ENCODE results near the gene ECT2L. TPM values are rescaled to one million over a fixed set of nuclear protein-coding genes. Genes with fewer than 3 reads are reported as not detected.

Gene ECT2L
- total RNA-seq, 1 experiment from 2014 or later, result not detected

DNA sequence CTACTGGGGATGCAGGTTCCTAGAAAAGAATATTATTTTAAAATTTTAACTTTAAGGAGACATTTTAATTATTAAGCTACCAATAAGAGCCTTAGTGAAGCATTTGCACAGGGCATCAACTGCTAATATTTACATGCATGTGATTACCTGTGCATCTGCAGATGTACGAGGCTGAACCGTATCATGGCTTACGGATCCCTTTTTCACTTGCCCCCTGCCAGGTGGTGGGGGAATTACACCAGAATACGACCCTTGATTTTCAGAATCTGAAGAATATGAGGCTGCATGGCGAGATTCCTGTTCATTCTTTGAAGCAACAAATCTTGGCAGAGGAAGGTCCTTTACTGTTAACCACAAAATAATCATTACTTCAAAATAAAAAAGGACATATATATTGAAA lies 149.5 kb downstream of the ECT2L start:
- DNase-seq (ENCODE audit: low read depth in 1 of 2, low spot score in 2 of 2), result no peak
- no peaks in the 10 kb centered on the region for H3K9me3 ChIP-seq (replicated peaks)
- H3K4me1 ChIP-seq (replicated peaks), result 0 out of 2 replicates have a peak, but pooled peaks cover 7% of the 10 kb centered on the region
- no peak overlapping the region for H3K4me3 ChIP-seq
- H3K27me3 ChIP-seq (replicated peaks), result no peaks in the 10 kb centered on the region
- peaks cover 23% of the 10 kb centered on the region for H3K36me3 ChIP-seq
- H3K27ac ChIP-seq, result no peak overlapping the region

DNA sequence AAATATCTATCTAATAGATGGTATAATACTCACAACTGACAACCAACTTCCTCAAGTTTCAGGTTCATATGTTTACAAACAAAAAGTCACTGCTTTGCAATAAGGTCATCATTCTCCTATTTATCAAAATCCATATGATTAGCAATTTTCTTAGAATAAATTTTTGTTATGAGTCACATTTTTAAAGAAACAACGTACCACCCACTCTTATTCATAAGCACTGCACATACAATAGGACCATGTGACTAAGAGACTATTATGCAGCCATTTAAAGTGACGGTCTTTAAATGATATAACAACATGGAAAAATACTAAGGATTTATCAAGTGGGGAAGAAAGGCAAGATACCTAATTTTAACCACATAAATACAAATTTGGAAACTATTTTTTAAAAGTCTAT lies 152.1 kb downstream of the ECT2L start:
- Histone ChIP-seq H3K27ac (no peak overlapping the region), H3K4me3 (no peak overlapping the region), H3K36me3 (peaks cover 19% of the 10 kb centered on the region), H3K4me1 (replicated peaks) (0 out of 2 replicates have a peak, but pooled peaks cover 7% of the 10 kb centered on the region), H3K27me3 (replicated peaks) (no peaks in the 10 kb centered on the region), H3K9me3 (replicated peaks) (no peaks in the 10 kb centered on the region)
- no peak for DNase-seq (ENCODE audit: low read depth in 1 of 2, low spot score in 2 of 2)

DNA sequence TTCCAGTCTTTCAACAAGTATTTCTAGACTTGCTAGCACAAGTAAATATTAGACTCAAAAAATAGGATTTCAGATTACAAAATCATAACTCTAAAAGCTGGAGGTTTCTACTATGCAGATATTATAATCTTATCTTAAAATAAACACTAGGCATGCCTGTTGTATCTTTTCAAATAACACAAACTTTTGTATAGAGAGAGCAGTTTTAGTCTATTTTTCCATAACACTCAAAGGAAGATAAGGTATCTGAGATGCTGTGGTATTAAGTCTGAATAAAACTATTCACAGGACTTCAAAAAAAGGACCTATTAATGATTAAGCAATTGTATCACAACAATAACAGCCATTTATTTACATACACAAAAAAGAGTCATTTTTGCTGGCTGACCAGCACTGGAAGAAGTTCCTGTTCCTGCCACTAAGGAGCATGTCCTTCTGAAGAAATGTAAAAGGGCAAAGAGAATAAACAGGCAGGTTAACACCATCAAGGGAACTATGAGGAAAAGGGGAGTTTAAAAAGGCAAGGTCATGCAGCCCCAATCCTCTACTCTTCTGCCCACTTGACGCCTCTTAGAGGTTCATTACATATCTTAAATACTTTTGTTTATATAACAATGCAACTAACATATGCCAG lies 152.8 kb downstream of the ECT2L start:
- no peaks in the 10 kb centered on the region for H3K9me3 ChIP-seq (replicated peaks)
- H3K4me1 ChIP-seq (replicated peaks), result 0 out of 2 replicates have a peak, but pooled peaks cover 7% of the 10 kb centered on the region
- H3K4me3 ChIP-seq, result no peak overlapping the region
- no peak overlapping the region for H3K27ac ChIP-seq
- no peaks in the 10 kb centered on the region for H3K27me3 ChIP-seq (replicated peaks)
- no peak for DNase-seq (ENCODE audit: low read depth in 1 of 2, low spot score in 2 of 2)
- peaks cover 15% of the 10 kb centered on the region for H3K36me3 ChIP-seq

DNA sequence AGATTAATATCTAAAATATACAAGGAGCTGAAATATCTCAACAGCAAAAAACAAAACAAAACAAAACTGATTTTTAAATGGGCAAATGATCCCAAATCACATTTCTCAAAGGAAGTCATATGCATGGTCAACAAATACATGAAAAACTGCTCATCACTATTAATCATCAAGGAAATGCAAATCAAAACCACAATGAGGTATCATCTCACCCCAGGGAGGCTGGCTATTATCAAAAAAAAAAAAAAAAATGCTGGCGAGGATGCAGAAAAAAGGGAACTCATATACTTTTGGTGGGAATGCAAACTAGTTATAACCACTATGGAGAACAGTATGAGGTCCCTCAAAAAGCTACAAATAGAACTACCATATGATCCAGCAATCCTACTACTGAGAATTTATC lies 157.6 kb downstream of the ECT2L start:
- no peak for DNase-seq (ENCODE audit: low read depth in 1 of 2, low spot score in 2 of 2)
- Histone ChIP-seq H3K4me3 (no peak overlapping the region), H3K36me3 (no peaks in the 10 kb centered on the region), H3K4me1 (replicated peaks) (no peaks in the 10 kb centered on the region), H3K9me3 (replicated peaks) (no peaks in the 10 kb centered on the region), H3K27ac (no peak overlapping the region), H3K27me3 (replicated peaks) (no peaks in the 10 kb centered on the region)

Other genes starting within 250 kb of the ECT2L start
- 8.4 and 8.5 TPM in 2 replicates for gene CCDC28A, start 22.3 kb upstream of the ECT2L start, total RNA-seq (2014; rRNA removed; shearing (Covaris generic))
- 26.2 and 27.1 TPM in 2 replicates for gene REPS1, start 192.2 kb downstream of the ECT2L start, total RNA-seq (2014; rRNA removed; shearing (Covaris generic))
- gene ABRACL, start 232.7 kb downstream of the ECT2L start, total RNA-seq (2014; rRNA removed; shearing (Covaris generic)), result 33.6 and 36.2 TPM in 2 replicates